Hematopoietic multipotent progenitor cell treated with erythropoietin and hydrocortisone succinate and interleukin-3 and kit ligand, for 15 days (in vitro differentiated cells): ENCODE measurements around the gene AGO3.

ENCODE experiments used
- DNase-seq: peaks from one replicate; pipeline ENCODE4 v3.0.0-alpha.2; 2015; ENCODE audit warnings: low spot score

AGO3 gene

GRCh38 chr1:36083635-36084496 is 153.0 kb downstream of the AGO3 start, which contains the start of gene TEKT2:
Gene TEKT2 (plus strand): TSS chr1:36084094. CDS start chr1:36084922, 828 bp downstream.
- DNase-seq, result no peak

GRCh38 chr1:36084497-36085115 is 153.7 kb downstream of the AGO3 start:
- DNase-seq, result no peak

GRCh38 chr1:36085126-36085525 is 154.2 kb downstream of the AGO3 start:
- no peak for DNase-seq

- DNase-seq, result no peak
These were observed 155.0 kb downstream of the AGO3 start for GRCh38 chr1:36085686-36086526.

GRCh38 chr1:36086529-36087232 is 155.8 kb downstream of the AGO3 start:
- DNase-seq, result no peak

GRCh38 chr1:36087233-36088123 is 156.6 kb downstream of the AGO3 start:
- DNase-seq, result no peak

- no peak for DNase-seq
These were observed 157.3 kb downstream of the AGO3 start for GRCh38 chr1:36088265-36088576.

- DNase-seq, result peak; percentile 91
These were observed 157.9 kb downstream of the AGO3 start, which contains the start of gene ADPRS for GRCh38 chr1:36088577-36089392. Gene ADPRS (plus strand): TSS chr1:36088892. CDS start chr1:36088905, 13 bp downstream.

- peak; percentile 3 for DNase-seq
These were observed 158.7 kb downstream of the AGO3 start for GRCh38 chr1:36089393-36090121.

- DNase-seq, result no peak
These were observed 160.2 kb downstream of the AGO3 start for GRCh38 chr1:36091141-36091540.

- no peak for DNase-seq
These were observed 160.8 kb downstream of the AGO3 start for GRCh38 chr1:36091698-36092097.

GRCh38 chr1:36092166-36092797 is 161.4 kb downstream of the AGO3 start:
- DNase-seq, result no peak

- no peak for DNase-seq
These were observed 161.9 kb downstream of the AGO3 start for GRCh38 chr1:36092798-36093185.

GRCh38 chr1:36093226-36093625 is 162.3 kb downstream of the AGO3 start:
- no peak for DNase-seq

GRCh38 chr1:36093929-36094328 is 163.0 kb downstream of the AGO3 start:
- DNase-seq, result no peak

GRCh38 chr1:36094621-36095061 is 163.7 kb downstream of the AGO3 start:
- no peak for DNase-seq

- no peak for DNase-seq
These were observed 165.0 kb downstream of the AGO3 start for GRCh38 chr1:36095760-36096405.
